Peyer's patch (tissue), 4 donors: ENCODE data around the gene SYT7. TPM values are rescaled to one million over a fixed set of nuclear protein-coding genes. Genes with fewer than 3 reads are reported as not detected.
A peak's percentile ranks its signal among the peaks of the same experiment; 100 is the strongest.

Source experiments
- DNase-seq, 3 donors: peaks; one replicate each; pipeline ENCODE4 v3.0.0-alpha.2; 2017 to 2019
- H3K27ac ChIP-seq, 4 donors: fragments of 200-600 bp; sonication (generic); one replicate each; pipeline ENCODE4 v1.5.1; 2016 to 2019
- H3K27me3 ChIP-seq, 2 donors: fragments of 200-600 bp; sonication (generic); one replicate each; pipeline ENCODE4 v1.5.1; 2019
- H3K36me3 ChIP-seq, 3 donors: fragments of 200-600 bp; sonication (generic); one replicate each; pipeline ENCODE4 v1.5.1; 2016 to 2019
- H3K4me1 ChIP-seq, 4 donors: fragments of 200-600 bp; sonication (generic); one replicate each; pipeline ENCODE4 v1.5.1; 2016 to 2019
- H3K4me3 ChIP-seq, 4 donors: fragments of 200-600 bp; sonication (generic); 1 replicate in 3 of 4; 2 replicates in 1 of 4; pipeline ENCODE4 v1.5.1; 2016 to 2019; ENCODE audit warnings: mild to moderate bottlenecking in 1 of 4
- H3K9me3 ChIP-seq, 4 donors: fragments of 200-600 bp; sonication (generic); one replicate each; pipeline ENCODE4 v1.5.1; 2016 to 2019; ENCODE audit warnings: mild to moderate bottlenecking in 1 of 4
- CTCF ChIP-seq, 6 experiments: fragments of 450-650 bp in 4 of 6; fragments of 200-600 bp in 2 of 6; sonication (generic) in 1 of 6; IDR thresholded peaks; one replicate each; pipeline ENCODE4 v1.5.1; 2017 to 2019; ENCODE audit warnings: antibody characterized with exemption in 6 of 6, mild to moderate bottlenecking in 3 of 6, moderate library complexity in 1 of 6
- POLR2A ChIP-seq, 2 donors: fragments of 450-650 bp; IDR thresholded peaks; one replicate each; pipeline ENCODE4 v1.5.1; 2017; ENCODE audit warnings: antibody characterized with exemption in 2 of 2, mild to moderate bottlenecking in 2 of 2, moderate library complexity in 2 of 2
- total RNA-seq, 4 donors: library from RNA; depleted of rRNA; stranded (reverse); fragments of >200 nt; gene quantifications; one replicate each; pipeline ENCODE4 v1.1.0, GENCODE V29; 2016

The SYT7 gene
- total RNA-seq, 4 donors from 2014 or later: 5.8 to 18.2 (median 12.2) TPM

GRCh38 chr11:61610905-61611304 is 30.0 kb upstream of the SYT7 start:
- Histone ChIP-seq H3K27ac (peak overlapping the region in 1 of 4 donors; percentile 46), H3K4me1 (no peaks in the 10 kb centered on the region), H3K9me3 (no peaks in the 10 kb centered on the region), H3K27me3 (no peaks in the 10 kb centered on the region), H3K4me3 (no peak overlapping the region), H3K36me3 (no peaks in the 10 kb centered on the region)
- no peak for DNase-seq
- TF ChIP-seq CTCF (IDR thresholded peaks at IDR 0.05) (no peak), POLR2A (IDR thresholded peaks at IDR 0.05) (no peak)

GRCh38 chr11:61609980-61610366 is 29.1 kb upstream of the SYT7 start:
- Histone ChIP-seq H3K4me1 (no peaks in the 10 kb centered on the region), H3K9me3 (no peaks in the 10 kb centered on the region), H3K36me3 (no peaks in the 10 kb centered on the region), H3K27me3 (no peaks in the 10 kb centered on the region), H3K27ac (peak overlapping the region in 1 of 4 donors; percentile 46), H3K4me3 (no peak overlapping the region)
- no peak for DNase-seq
- TF ChIP-seq CTCF (IDR thresholded peaks at IDR 0.05) (peak in 2 of 6 experiments; percentile 11 to 16), POLR2A (IDR thresholded peaks at IDR 0.05) (no peak)

- Histone ChIP-seq H3K4me1 (no peaks in the 10 kb centered on the region), H3K27me3 (no peaks in the 10 kb centered on the region), H3K27ac (peak overlapping the region in 2 of 4 donors; percentile 48 to 60), H3K4me3 (no peak overlapping the region), H3K9me3 (no peaks in the 10 kb centered on the region), H3K36me3 (no peaks in the 10 kb centered on the region)
- TF ChIP-seq POLR2A (IDR thresholded peaks at IDR 0.05) (no peak), CTCF (IDR thresholded peaks at IDR 0.05) (no peak)
- peak in 2 of 3 donors; percentile 59 to 67 for DNase-seq
These were observed 28.4 kb upstream of the SYT7 start for GRCh38 chr11:61609000-61609979.

GRCh38 chr11:61607920-61608599 is 27.2 kb upstream of the SYT7 start:
- Histone ChIP-seq H3K27ac (peak overlapping the region in 2 of 4 donors; percentile 31 to 60), H3K27me3 (no peaks in the 10 kb centered on the region), H3K4me3 (no peak overlapping the region), H3K4me1 (peaks cover 0 to 3% (median 0%) of the 10 kb centered on the region in 4 donors), H3K9me3 (no peaks in the 10 kb centered on the region), H3K36me3 (no peaks in the 10 kb centered on the region)
- TF ChIP-seq POLR2A (IDR thresholded peaks at IDR 0.05) (no peak), CTCF (IDR thresholded peaks at IDR 0.05) (no peak)
- no peak for DNase-seq

GRCh38 chr11:61607426-61607825 is 26.6 kb upstream of the SYT7 start:
- DNase-seq: no peak
- Histone ChIP-seq H3K27me3 (no peaks in the 10 kb centered on the region), H3K9me3 (no peaks in the 10 kb centered on the region), H3K4me1 (peaks cover 0 to 3% (median 0%) of the 10 kb centered on the region in 4 donors), H3K27ac (no peak overlapping the region), H3K4me3 (no peak overlapping the region), H3K36me3 (no peaks in the 10 kb centered on the region)
- TF ChIP-seq POLR2A (IDR thresholded peaks at IDR 0.05): no peak
- no peak for TF ChIP-seq CTCF (IDR thresholded peaks at IDR 0.05)
